Transverse colon (tissue), 4 donors: ENCODE measurements around the gene TMEM91.

Experiments used
- POLR2A ChIP-seq: fragments of 450-650 bp; IDR thresholded peaks from one replicate; pipeline ENCODE4 v1.6.1; 2016; ENCODE audit warnings: antibody characterized with exemption, mild to moderate bottlenecking, moderate library complexity
- POLR2AphosphoS5 ChIP-seq, 3 donors: sonication (generic); formaldehyde crosslinking; IDR thresholded peaks; one replicate each; pipeline ENCODE4 v1.6.1; 2016; ENCODE audit warnings: antibody characterized with exemption in 3 of 3
- TF ChIP-seq, protein P1 (sequence below), 5 experiments: fragments of 200-600 bp in 3 of 5; fragments of 450-650 bp in 2 of 5; sonication (generic) in 3 of 5; IDR thresholded peaks; 1 replicate in 2 of 5; 2 replicates in 3 of 5; pipeline ENCODE4 v1.5.1; 2016 to 2017; ENCODE audit warnings: antibody characterized with exemption in 5 of 5, inconsistent platforms in 3 of 5, mild to moderate bottlenecking in 2 of 5, moderate library complexity in 1 of 5

DNA sequence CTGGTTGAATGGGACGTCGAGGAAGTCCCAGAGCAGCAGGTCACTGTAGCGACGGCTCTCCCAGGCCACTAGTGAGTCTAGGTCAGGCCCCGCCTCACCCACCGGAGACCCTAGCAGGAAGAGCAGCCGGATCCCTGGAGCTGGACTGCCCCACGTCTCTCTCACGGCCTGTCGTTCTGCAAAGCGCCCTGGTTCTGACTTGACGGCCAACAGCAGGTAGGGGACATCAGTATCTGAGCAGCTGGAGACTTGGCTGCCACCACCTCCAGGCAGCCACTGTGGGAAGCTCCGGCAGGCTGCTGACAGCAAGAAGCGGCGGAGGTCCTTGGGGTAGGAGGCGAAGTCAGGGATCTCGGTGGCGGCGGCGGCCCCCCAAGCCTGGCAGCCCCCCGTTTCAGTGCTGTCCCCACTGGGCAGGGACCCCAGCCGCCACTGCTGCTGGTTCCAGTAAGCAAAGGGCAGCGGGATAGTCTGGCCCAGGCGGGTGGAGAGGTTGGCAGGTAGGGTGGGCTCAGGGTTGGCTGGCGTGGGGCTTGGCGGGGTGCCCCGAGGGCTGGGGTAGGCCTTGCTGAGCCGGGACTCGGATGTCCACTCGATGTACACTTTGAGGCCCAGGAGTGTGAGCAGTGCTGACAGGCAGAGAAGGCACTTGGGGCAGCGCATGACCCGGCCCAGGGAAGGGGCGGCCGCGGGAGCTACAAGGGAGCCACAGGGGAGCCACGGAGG is 49.9 kb downstream of the TMEM91 start:
- TF ChIP-seq POLR2AphosphoS5 (IDR thresholded peaks at IDR 0.05) = no peak
- TF ChIP-seq, protein P1, sequence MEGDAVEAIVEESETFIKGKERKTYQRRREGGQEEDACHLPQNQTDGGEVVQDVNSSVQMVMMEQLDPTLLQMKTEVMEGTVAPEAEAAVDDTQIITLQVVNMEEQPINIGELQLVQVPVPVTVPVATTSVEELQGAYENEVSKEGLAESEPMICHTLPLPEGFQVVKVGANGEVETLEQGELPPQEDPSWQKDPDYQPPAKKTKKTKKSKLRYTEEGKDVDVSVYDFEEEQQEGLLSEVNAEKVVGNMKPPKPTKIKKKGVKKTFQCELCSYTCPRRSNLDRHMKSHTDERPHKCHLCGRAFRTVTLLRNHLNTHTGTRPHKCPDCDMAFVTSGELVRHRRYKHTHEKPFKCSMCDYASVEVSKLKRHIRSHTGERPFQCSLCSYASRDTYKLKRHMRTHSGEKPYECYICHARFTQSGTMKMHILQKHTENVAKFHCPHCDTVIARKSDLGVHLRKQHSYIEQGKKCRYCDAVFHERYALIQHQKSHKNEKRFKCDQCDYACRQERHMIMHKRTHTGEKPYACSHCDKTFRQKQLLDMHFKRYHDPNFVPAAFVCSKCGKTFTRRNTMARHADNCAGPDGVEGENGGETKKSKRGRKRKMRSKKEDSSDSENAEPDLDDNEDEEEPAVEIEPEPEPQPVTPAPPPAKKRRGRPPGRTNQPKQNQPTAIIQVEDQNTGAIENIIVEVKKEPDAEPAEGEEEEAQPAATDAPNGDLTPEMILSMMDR (IDR thresholded peaks at IDR 0.05) = no peak
- TF ChIP-seq POLR2A = no peak
